IPS-NIHi7 (cell line): Measurements from ENCODE around the gene AMOTL1.

ENCODE experiments used
- DNase-seq: peaks from one replicate; pipeline ENCODE4 v3.0.0; 2012; ENCODE audit warnings: mixed read lengths; ENCODE audit errors: extremely low spot score

Gene AMOTL1

GRCh38 chr11:94746721-94747120 lies 21.4 kb upstream of the AMOTL1 start:
- no peak for DNase-seq

- no peak for DNase-seq
Measured at GRCh38 chr11:94747146-94747545, 21.0 kb upstream of the AMOTL1 start.

GRCh38 chr11:94747601-94748041 lies 20.5 kb upstream of the AMOTL1 start:
- DNase-seq: no peak

- DNase-seq: no peak
Measured at GRCh38 chr11:94749369-94749768, 18.8 kb upstream of the AMOTL1 start.

- no peak for DNase-seq
Measured at GRCh38 chr11:94750319-94751217, 17.6 kb upstream of the AMOTL1 start.

- no peak for DNase-seq
Measured at GRCh38 chr11:94751218-94751609, 16.9 kb upstream of the AMOTL1 start.

GRCh38 chr11:94751786-94752185 lies 16.4 kb upstream of the AMOTL1 start:
- DNase-seq: no peak

GRCh38 chr11:94753630-94754029 lies 14.5 kb upstream of the AMOTL1 start:
- DNase-seq: no peak

GRCh38 chr11:94754335-94754734 lies 13.8 kb upstream of the AMOTL1 start:
- DNase-seq: no peak

- no peak for DNase-seq
Measured at GRCh38 chr11:94754819-94755218, 13.3 kb upstream of the AMOTL1 start.

- DNase-seq: no peak
Measured at GRCh38 chr11:94755494-94755893, 12.7 kb upstream of the AMOTL1 start.

- no peak for DNase-seq
Measured at GRCh38 chr11:94757037-94757735, 11.0 kb upstream of the AMOTL1 start.

GRCh38 chr11:94758666-94759065 lies 9.5 kb upstream of the AMOTL1 start:
- DNase-seq: no peak

- DNase-seq: no peak
Measured at GRCh38 chr11:94759522-94759921, 8.6 kb upstream of the AMOTL1 start.

GRCh38 chr11:94760296-94760695 lies 7.9 kb upstream of the AMOTL1 start:
- no peak for DNase-seq

- no peak for DNase-seq
Measured at GRCh38 chr11:94762208-94762607, 5.9 kb upstream of the AMOTL1 start.

- no peak for DNase-seq
Measured at GRCh38 chr11:94762995-94763394, 5.2 kb upstream of the AMOTL1 start.

GRCh38 chr11:94766713-94767206 lies 1.4 kb upstream of the AMOTL1 start:
- DNase-seq: no peak

GRCh38 chr11:94767291-94767690 lies 865 bp upstream of the AMOTL1 start:
- DNase-seq: no peak

- no peak for DNase-seq
Measured at GRCh38 chr11:94768602-94769541, 716 bp downstream of the AMOTL1 start.

- no peak for DNase-seq
Measured at GRCh38 chr11:94769880-94770279, 1.7 kb downstream of the AMOTL1 start.
